GM19467 (cell line): ENCODE measurements around the gene FKBP7.
A peak's percentile ranks its signal among the peaks of the same experiment; 100 is the strongest.
"Not testable (repeated sequence)": the region's sequence is repeated elsewhere in the genome, so short reads cannot be mapped to it uniquely, and the experiment has no call there.

Experiments used
- ATAC-seq: cut with Tn5 transposase; IDR thresholded peaks from one replicate; pipeline ENCODE4 v1.9.1; 2021; ENCODE audit warnings: mild to moderate bottlenecking, moderate library complexity; ENCODE audit not compliant: unreplicated experiment

The FKBP7 gene

GRCh38 chr2:178491612-178492011, 13.2 kb upstream of the FKBP7 start:
- no peak for ATAC-seq

DNA sequence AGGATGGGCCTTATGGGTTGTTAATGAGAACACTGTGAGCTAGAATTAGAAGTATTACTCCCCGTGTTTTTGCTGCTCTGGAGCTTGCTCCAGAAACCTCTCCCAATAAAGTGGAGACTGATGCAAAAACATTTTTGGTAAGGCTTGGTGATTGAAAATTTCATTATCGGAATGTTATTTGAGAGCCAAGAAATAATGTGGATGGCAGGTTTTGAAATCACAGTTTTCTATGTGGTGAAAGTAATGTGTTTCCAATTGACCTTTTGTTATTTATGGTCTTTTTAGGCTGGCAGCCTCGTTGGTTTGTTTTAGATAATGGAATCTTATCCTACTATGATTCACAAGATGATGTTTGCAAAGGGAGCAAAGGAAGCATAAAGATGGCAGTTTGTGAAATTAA, 7.0 kb upstream of the FKBP7 start:
- ATAC-seq: no peak

DNA sequence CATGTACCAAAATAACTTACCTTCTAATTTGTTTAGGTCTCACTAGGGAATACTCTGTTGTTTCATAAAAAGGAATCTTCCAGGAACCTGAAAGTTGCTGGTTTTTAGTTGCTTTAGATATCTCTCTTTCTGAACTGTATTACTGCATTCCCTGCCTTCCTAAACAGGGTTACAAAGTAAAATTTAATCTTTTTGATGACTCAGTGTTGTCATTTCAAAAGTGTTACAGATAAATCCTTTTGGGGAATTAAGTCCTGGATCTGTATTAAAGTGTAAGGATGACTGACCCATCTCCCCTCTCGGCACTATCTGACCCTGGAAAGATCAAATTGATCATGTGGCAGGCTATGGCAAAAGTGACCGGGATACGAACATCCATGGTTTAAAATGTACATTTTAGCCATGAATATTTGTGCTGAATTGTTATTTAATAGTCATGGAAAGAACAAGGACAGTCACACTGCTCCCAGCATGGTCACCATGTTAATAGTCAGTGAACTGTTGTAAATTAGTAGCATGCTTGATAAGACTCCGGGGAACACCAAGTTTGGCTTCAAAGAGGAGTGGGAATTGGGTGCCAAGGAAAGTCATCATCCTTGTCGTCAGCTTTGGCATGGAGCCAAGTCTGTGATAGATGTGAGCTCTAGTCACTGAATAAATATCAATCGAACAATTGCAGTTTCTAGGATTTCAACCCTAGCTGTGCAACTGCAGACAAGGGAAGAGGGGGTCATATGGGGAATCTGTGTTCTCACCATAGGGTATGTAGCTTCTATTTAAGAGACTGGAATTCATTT, 6.0 kb upstream of the FKBP7 start:
- no peak for ATAC-seq

DNA sequence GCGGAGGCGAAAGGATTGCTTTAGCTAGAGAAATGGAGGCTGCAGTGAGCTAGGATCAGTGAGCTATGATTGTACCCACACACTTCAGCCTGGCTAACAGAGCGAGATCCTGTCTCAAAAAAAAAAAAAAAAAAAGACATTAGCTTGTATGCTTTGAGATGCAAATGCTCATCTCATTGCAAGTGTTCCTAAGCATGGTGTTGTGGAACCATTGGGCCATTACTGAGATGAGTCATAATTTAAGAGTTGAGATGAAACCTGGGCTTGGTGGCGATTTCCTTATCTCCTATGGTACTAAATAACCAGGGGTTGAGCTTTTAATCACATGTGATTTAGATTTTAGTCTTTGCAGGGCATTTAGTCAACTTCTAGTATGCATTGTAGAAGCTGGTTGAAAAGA, 4.0 kb upstream of the FKBP7 start:
- ATAC-seq: peak; percentile 28

DNA sequence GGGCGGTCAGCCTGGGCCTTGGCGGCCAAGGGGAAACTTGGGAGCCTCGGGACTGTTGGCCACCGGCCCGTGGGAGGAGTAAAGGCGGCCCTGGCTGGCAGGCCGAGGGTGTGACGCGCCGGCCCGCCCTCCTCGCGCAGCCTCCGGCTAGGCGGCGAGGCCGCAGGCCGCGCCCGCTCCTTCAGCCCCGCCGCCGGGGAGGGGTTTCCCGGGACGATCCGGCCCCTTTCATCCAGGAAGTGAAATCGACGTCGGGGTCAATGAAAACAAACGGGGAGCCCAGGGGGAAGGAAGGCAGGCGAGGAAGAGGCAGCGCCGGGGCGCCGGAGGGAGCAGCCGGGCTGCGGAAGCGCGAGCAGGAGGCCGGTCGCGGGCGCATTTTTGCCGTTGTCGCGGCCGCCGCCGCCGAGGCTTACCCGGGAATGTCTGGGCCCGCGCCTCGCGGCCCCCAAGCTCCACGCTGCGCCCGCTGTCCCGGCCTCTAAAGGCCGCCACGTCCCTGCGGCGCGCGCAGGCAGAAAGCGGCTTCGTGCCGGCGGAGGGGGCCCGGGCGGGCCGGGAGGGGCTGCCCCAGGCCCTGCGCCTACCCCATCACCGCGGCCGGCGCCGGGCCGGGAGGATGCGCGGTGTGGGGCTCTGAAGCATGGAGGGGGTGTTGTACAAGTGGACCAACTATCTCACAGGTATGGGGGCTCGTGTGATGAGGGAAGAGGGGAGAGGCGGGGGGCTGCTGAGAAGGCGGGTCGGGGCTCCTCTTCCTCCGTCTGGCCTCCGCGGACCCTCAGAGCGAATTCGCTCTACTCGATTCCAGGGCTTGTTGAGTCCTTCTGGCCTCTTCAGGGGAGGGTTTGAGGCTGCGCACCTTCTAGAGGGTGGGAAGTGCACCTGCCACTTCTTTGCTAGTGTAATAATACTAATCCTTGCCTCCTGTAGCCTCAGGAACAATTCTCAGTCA, 2.1 kb upstream of the FKBP7 start, which contains the start of gene PLEKHA3:
PLEKHA3 (plus strand) TSS at position 231 of the 955 bp plus-strand sequence; CDS start at position 644, 413 bp downstream.
- ATAC-seq: peak; percentile 71

DNA sequence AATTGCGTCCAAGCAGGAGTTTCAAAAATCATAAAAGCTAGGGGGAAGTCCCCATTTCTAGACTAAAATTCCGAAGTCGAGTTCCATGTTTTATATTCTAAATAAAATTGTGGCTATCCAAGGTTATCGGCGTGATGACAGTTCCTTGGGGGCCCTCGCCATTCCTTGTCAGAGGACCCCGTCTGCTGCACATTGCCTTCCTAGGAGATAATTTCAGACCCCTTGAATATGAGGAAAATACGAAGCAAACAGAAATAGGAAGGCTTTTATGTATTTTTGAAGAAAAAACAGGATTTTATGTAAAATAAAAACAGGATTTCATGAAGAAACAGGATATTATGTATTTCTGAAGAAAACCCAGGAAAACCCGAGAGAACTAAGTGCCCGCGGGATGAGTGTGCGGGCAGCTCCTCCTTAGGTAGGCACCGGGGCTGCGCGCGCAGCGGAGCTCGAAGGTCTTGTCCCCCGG, 1.4 kb upstream of the FKBP7 start:
- no peak for ATAC-seq

DNA sequence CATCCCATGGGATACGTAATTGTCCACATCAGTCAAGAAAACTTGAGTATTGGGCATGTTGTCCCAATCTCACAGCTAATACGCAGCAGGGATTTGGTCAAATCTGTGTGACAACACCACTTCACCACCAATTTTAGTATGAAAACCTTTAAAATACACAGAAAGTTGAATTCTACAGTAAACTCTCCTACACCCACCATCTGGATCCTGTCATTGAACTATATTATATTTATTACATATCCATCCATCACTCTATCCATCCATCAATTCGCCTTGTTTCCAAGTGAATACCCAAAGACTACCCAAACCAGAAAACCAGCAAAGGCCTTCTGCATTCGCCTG, 846 bp upstream of the FKBP7 start:
- ATAC-seq: no peak

DNA sequence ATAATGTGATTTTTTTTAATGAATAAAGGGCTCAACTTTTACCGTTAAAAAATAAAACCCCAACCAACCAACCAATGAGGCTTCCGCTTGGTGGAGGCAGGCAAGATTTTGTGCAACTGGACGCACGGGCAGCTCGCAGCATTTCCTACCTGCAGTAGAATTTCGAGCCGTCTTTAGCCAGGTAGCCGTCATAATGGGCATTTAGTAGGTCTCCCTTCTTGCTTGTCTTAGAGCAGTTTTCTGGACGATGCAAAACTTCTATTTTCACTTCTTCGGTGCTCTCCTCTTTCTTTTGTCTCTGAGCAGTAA, 316 bp downstream of the FKBP7 start:
- ATAC-seq: no peak

DNA sequence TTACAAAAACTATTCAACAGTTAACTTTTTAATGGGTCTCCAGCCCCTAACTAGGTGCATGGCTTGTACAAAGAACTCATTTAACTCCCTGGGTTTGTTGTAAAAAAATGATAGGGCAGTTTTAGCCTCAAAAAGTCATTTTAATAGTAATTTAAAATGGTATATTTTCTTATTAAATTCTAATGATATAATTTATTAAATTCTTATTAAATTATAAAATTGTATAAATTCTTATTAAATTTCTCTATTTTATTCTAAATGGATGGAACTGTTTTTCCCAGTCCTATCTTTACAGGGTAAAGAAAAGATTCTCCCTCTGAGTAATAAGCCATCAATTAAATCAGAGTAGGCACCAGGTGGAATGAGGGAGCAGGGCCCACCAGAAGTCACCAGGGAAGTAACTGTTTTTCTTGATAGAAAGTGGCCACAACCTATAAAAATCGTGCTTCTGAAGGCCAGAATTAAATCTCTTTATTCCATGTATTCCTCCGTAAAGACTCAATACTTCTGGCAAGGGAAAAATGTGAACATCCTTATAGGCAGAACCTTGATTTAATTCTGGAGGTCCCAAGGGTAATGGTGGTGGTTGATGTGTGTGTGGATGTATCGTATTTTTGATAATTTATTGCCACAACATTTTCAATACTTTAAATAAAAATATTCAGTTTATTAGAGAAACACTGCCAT, 814 bp downstream of the FKBP7 start:
- no peak for ATAC-seq

GRCh38 chr2:178476477-178476876, 1.9 kb downstream of the FKBP7 start:
- no peak for ATAC-seq

DNA sequence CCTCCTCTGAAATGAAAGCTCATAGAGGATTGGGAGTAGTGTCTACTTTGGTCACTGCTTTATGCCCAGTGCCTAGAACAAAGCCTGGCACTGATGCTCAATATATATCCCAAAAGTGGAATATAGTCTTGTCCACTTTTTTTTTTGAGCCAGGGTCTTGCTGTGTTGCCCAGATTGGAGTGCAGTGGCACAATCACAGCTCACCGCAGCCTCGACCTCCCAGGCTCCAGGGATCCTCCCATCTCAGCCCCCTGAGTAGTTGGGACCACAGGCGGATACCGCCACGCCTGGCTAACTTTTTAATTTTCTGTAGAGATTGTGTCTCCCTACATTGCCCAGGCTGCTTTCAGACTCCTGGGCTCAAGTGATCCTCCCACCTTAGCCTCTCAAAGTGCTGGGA, 3.8 kb downstream of the FKBP7 start:
- ATAC-seq: no peak

- no peak for ATAC-seq
Measured at GRCh38 chr2:178473931-178474330, 4.5 kb downstream of the FKBP7 start.

DNA sequence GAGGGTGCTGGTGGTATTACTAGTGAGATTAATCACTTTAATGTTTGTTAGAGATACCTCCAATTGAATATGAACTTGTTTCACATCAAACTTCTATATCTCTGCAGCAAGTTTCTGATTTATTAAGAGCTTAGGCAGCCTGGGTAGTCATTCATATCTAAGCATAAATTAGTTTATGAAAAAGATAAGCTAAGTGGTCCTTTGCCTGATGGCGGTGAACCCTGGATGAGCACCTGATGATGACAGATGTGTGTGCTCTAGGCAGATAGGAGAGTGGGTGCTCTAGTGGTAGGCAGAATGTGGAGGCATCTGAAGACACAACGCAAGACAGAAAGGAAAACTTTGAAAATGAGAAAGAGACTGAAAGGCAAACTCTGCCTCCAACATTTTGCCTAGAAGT, 5.0 kb downstream of the FKBP7 start:
- ATAC-seq: no peak

- ATAC-seq: not testable (repeated sequence)
Measured at GRCh38 chr2:178471313-178471712, 7.1 kb downstream of the FKBP7 start.

GRCh38 chr2:178469219-178469849, 9.1 kb downstream of the FKBP7 start:
- no peak for ATAC-seq

- no peak for ATAC-seq
Measured at GRCh38 chr2:178457390-178457886, 21.0 kb downstream of the FKBP7 start.

GRCh38 chr2:178455947-178456346, 22.5 kb downstream of the FKBP7 start:
- no peak for ATAC-seq

DNA sequence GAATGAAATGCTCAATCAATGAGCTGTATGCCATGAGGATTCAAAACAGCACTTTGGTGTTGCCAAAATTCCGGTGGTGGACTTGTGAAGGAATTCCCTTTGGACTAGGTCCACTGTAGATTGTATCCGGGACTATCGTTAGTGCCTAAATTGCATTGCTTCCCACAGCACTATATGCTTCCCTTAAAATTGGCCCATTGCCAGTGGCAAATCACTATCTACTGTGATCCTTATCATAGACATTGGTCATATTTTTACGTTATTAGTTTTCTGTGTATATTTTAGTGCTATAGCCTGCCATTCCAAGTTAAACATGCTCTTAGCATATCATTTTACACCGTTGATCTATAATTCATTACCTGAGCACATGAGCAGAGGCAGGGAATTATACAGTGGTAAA, 25.5 kb downstream of the FKBP7 start:
- no peak for ATAC-seq

GRCh38 chr2:178452334-178452733, 26.1 kb downstream of the FKBP7 start:
- no peak for ATAC-seq

DNA sequence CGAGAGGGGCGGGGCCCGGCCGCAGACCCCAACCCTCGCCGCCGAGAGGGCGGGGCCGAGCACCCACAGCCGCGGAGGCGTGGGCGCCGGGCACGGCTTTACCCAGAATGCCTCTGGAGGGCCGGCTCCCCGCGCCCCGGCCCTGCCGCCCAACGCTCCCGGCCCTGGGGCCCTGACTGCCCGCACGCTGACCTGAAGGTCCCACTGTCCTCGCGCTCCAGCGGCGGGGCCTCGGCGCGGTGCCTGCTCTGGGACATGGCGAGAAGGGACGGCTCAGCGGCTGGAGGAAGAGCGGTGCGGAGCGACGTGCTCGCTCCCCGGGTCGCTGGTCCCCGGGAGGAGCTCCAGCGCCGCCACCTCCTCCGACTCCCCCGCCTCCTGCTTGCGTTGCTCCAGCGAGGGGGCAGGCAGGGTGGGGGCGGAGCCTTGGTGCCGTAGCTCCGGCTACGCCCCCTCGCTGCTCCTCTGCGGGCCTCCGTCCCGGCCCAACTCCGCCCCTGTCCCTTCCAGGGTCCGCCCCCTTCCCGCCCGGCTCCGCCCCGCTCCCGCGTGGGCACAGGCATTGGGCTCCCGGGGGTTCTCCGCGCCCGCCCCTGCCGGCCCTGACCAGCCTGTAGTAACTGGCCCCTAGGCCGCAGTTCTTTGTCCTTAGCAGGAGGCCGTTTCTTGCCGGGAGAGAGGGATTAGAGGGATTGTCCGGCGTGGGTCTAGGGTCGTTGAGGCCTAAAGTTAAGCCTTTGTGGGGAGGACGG, 27.4 kb downstream of the FKBP7 start, which contains the start of the genes PJVK and PRKRA:
PJVK (plus strand) TSS at position 605 of the 752 bp plus-strand sequence. CDS start 2,032 bp downstream, outside the sequence.
PRKRA (minus strand) TSS at position 402 of the 752 bp plus-strand sequence; CDS start at position 257, 145 bp downstream.
- peak; percentile 82 for ATAC-seq
